Naive B cell (primary cell): ENCODE measurements around the gene RNASEH2A. TPM values are rescaled to one million over a fixed set of nuclear protein-coding genes. Genes with fewer than 3 reads are reported as not detected.

Experiments used
- ATAC-seq, 2 donors: fragments of 150-1000 bp; cut with Tn5 transposase; 2 replicates each; pipeline ENCODE4 v1.10.0; 2021; ENCODE audit warnings: low read depth in 2 of 2, mild to moderate bottlenecking in 2 of 2, moderate library complexity in 2 of 2
- DNase-seq: peaks from one replicate; pipeline ENCODE4 v3.0.0; 2022
- H3K27ac Mint-ChIP-seq, 6 donors: one replicate each; pipeline ENCODE4 v1.8.0; 2020 to 2022; ENCODE audit warnings: mild to moderate bottlenecking in 6 of 6, mixed read lengths in 6 of 6, moderate library complexity in 5 of 6, inconsistent platforms in 2 of 6
- H3K27me3 Mint-ChIP-seq, 3 donors: one replicate each; pipeline ENCODE4 v1.8.0; 2021 to 2022; ENCODE audit warnings: mixed read lengths in 3 of 3, mild to moderate bottlenecking in 1 of 3
- H3K36me3 Mint-ChIP-seq, 2 donors: one replicate each; pipeline ENCODE4 v1.8.0; 2020 to 2022; ENCODE audit warnings: mixed read lengths in 2 of 2, inconsistent platforms in 1 of 2, mild to moderate bottlenecking in 1 of 2
- H3K4me1 Mint-ChIP-seq, 3 donors: one replicate each; pipeline ENCODE4 v1.8.0; 2020 to 2022; ENCODE audit warnings: mixed read lengths in 3 of 3, inconsistent platforms in 1 of 3, mild to moderate bottlenecking in 1 of 3, moderate library complexity in 1 of 3
- H3K4me3 Mint-ChIP-seq, 8 donors: one replicate each; pipeline ENCODE4 v1.8.0; 2020 to 2022; ENCODE audit warnings: mild to moderate bottlenecking in 8 of 8, mixed read lengths in 8 of 8, moderate library complexity in 8 of 8, inconsistent platforms in 2 of 8
- H3K9me3 Mint-ChIP-seq, 7 donors: one replicate each; pipeline ENCODE4 v1.8.0; 2020 to 2022; ENCODE audit warnings: mixed read lengths in 7 of 7, mild to moderate bottlenecking in 5 of 7, inconsistent platforms in 2 of 7, moderate library complexity in 1 of 7
- polyA plus RNA-seq, 6 donors: library from polyadenylated mRNA; unstranded; fragments of 300-500 nt; fragmentation: Illumina TruSeq; gene quantifications; one replicate each; pipeline ENCODE4 v1.2.3, GENCODE V29; 2021; ENCODE audit warnings: low read depth in 6 of 6

Gene RNASEH2A
- polyA plus RNA-seq, 6 donors from 2014 or later: 19.7 to 30.9 (median 25.1) TPM

GRCh38 chr19:12774588-12775555 lies 31.5 kb upstream of the RNASEH2A start, which contains the start of gene HOOK2:
HOOK2 (minus strand) TSS chr19:12775552; CDS start chr19:12775449, 103 bp downstream.
- Mint-ChIP-seq H3K4me3 (peak within 1 kb of the TSS; percentile 71 to 91 (median 83)), H3K27me3 (no peaks in the 10 kb centered on the region), H3K4me1 (peaks cover 22 to 42% (median 33%) of the 10 kb centered on the region in 3 donors), H3K36me3 (no peaks in the 10 kb centered on the region), H3K9me3 (no peaks in the 10 kb centered on the region), H3K27ac (peak within 1 kb of the TSS; percentile 85 to 92 (median 86))
- no peak for ATAC-seq
- no peak for DNase-seq

- Mint-ChIP-seq H3K4me1 (peaks cover 26 to 54% (median 42%) of the 10 kb centered on the region in 3 donors), H3K27ac (peak overlapping the region; percentile 96 to 99 (median 97)), H3K36me3 (no peaks in the 10 kb centered on the region), H3K27me3 (no peaks in the 10 kb centered on the region), H3K9me3 (no peaks in the 10 kb centered on the region), H3K4me3 (peak overlapping the region; percentile 82 to 94 (median 88))
- DNase-seq: peak; percentile 84
- ATAC-seq: peak; percentile 16 to 20
Observed at GRCh38 chr19:12777217-12778016, 29.0 kb upstream of the RNASEH2A start.

- peak; percentile 71 for DNase-seq
- H3K36me3 Mint-ChIP-seq: no peaks in the 10 kb centered on the region
- H3K4me1 Mint-ChIP-seq: peaks cover 26 to 53% (median 42%) of the 10 kb centered on the region in 3 donors
- H3K27ac Mint-ChIP-seq: peak overlapping the region; percentile 96 to 99 (median 97)
- no peaks in the 10 kb centered on the region for H3K9me3 Mint-ChIP-seq
- peak overlapping the region; percentile 82 to 94 (median 88) for H3K4me3 Mint-ChIP-seq
- peak; percentile 6 to 9 for ATAC-seq
- H3K27me3 Mint-ChIP-seq: no peaks in the 10 kb centered on the region
Observed at GRCh38 chr19:12778017-12778904, 28.1 kb upstream of the RNASEH2A start.

- Mint-ChIP-seq H3K27me3 (no peaks in the 10 kb centered on the region), H3K9me3 (no peaks in the 10 kb centered on the region), H3K4me3 (peak overlapping the region in 7 of 8 donors; percentile 82 to 94 (median 86)), H3K27ac (peak overlapping the region; percentile 96 to 99 (median 97)), H3K4me1 (peaks cover 24 to 51% (median 38%) of the 10 kb centered on the region in 3 donors), H3K36me3 (no peaks in the 10 kb centered on the region)
- ATAC-seq (no peak), DNase-seq (no peak)
Observed at GRCh38 chr19:12778905-12779161, 27.6 kb upstream of the RNASEH2A start.

GRCh38 chr19:12779162-12779993 lies 27.0 kb upstream of the RNASEH2A start:
- no peaks in the 10 kb centered on the region for H3K9me3 Mint-ChIP-seq
- H3K27ac Mint-ChIP-seq: peak overlapping the region; percentile 51 to 97 (median 90)
- H3K4me3 Mint-ChIP-seq: peak overlapping the region; percentile 26 to 86 (median 58)
- H3K27me3 Mint-ChIP-seq: no peaks in the 10 kb centered on the region
- DNase-seq (no peak), ATAC-seq (no peak)
- H3K36me3 Mint-ChIP-seq: no peaks in the 10 kb centered on the region
- H3K4me1 Mint-ChIP-seq: peaks cover 24 to 49% (median 36%) of the 10 kb centered on the region in 3 donors

GRCh38 chr19:12782174-12782423 lies 24.3 kb upstream of the RNASEH2A start:
- Mint-ChIP-seq H3K27me3 (no peaks in the 10 kb centered on the region), H3K4me3 (peak overlapping the region in 7 of 8 donors; percentile 71 to 95 (median 89)), H3K4me1 (peaks cover 24 to 45% (median 31%) of the 10 kb centered on the region in 3 donors), H3K36me3 (no peaks in the 10 kb centered on the region), H3K9me3 (no peaks in the 10 kb centered on the region), H3K27ac (peak overlapping the region in 4 of 6 donors; percentile 98 to 100 (median 99))
- ATAC-seq (peak; percentile 71 to 74), DNase-seq (no peak)

GRCh38 chr19:12782424-12783290 lies 23.7 kb upstream of the RNASEH2A start:
- H3K9me3 Mint-ChIP-seq: no peaks in the 10 kb centered on the region
- peak; percentile 98 for DNase-seq
- peak overlapping the region in 4 of 6 donors; percentile 98 to 100 (median 99) for H3K27ac Mint-ChIP-seq
- H3K4me3 Mint-ChIP-seq: peak overlapping the region in 7 of 8 donors; percentile 71 to 95 (median 89)
- no peaks in the 10 kb centered on the region for H3K36me3 Mint-ChIP-seq
- peak in 1 of 2 donors; percentile 48 for ATAC-seq
- no peaks in the 10 kb centered on the region for H3K27me3 Mint-ChIP-seq
- H3K4me1 Mint-ChIP-seq: peaks cover 24 to 46% (median 26%) of the 10 kb centered on the region in 3 donors

GRCh38 chr19:12783291-12783848 lies 23.0 kb upstream of the RNASEH2A start:
- Mint-ChIP-seq H3K27me3 (no peaks in the 10 kb centered on the region), H3K36me3 (no peaks in the 10 kb centered on the region), H3K4me1 (peaks cover 22 to 47% (median 24%) of the 10 kb centered on the region in 3 donors), H3K4me3 (peak overlapping the region in 7 of 8 donors; percentile 30 to 90 (median 79)), H3K9me3 (no peaks in the 10 kb centered on the region), H3K27ac (peak overlapping the region in 4 of 6 donors; percentile 94 to 100 (median 98))
- ATAC-seq: no peak
- no peak for DNase-seq

GRCh38 chr19:12783849-12784393 lies 22.5 kb upstream of the RNASEH2A start:
- no peak for ATAC-seq
- H3K27me3 Mint-ChIP-seq: no peaks in the 10 kb centered on the region
- H3K4me1 Mint-ChIP-seq: peaks cover 22 to 47% (median 27%) of the 10 kb centered on the region in 3 donors
- H3K9me3 Mint-ChIP-seq: no peaks in the 10 kb centered on the region
- no peak for DNase-seq
- peak overlapping the region in 4 of 6 donors; percentile 94 to 100 (median 98) for H3K27ac Mint-ChIP-seq
- H3K4me3 Mint-ChIP-seq: peak overlapping the region in 6 of 8 donors; percentile 53 to 90 (median 72)
- H3K36me3 Mint-ChIP-seq: no peaks in the 10 kb centered on the region

- no peaks in the 10 kb centered on the region for H3K27me3 Mint-ChIP-seq
- ATAC-seq (no peak), DNase-seq (no peak)
- peaks cover 22 to 46% (median 28%) of the 10 kb centered on the region in 3 donors for H3K4me1 Mint-ChIP-seq
- no peaks in the 10 kb centered on the region for H3K36me3 Mint-ChIP-seq
- no peaks in the 10 kb centered on the region for H3K9me3 Mint-ChIP-seq
- no peak overlapping the region for H3K4me3 Mint-ChIP-seq
- no peak overlapping the region for H3K27ac Mint-ChIP-seq
Observed at GRCh38 chr19:12784394-12784870, 22.0 kb upstream of the RNASEH2A start.
